SK-N-SH treated with all-trans-retinoic acid at 6 μM for 48 hours (cell line): ENCODE results near the gene RASSF5.

Experiments
- ARNTL ChIP-seq: fragments of 450-650 bp; formaldehyde crosslinking; IDR thresholded peaks from 2 replicates; pipeline ENCODE4 v1.5.0; 2020; ENCODE audit warnings: low read depth, mild to moderate bottlenecking, moderate library complexity, borderline replicate concordance
- ESRRG ChIP-seq: fragments of 250-450 bp; sonication (Bioruptor Pico); IDR thresholded peaks from 2 replicates; pipeline ENCODE4 v1.6.1; 2021; ENCODE audit warnings: mild to moderate bottlenecking
- OSR1 ChIP-seq: fragments of 250-450 bp; sonication (Bioruptor Pico); IDR thresholded peaks from 2 replicates; pipeline ENCODE4 v1.8.0; 2022; ENCODE audit warnings: moderate library complexity, mild to moderate bottlenecking, inconsistent platforms
- PPARA ChIP-seq: fragments of 250-450 bp; sonication (Bioruptor Pico); IDR thresholded peaks from 2 replicates; pipeline ENCODE4 v1.5.0; 2020; ENCODE audit warnings: mild to moderate bottlenecking, borderline replicate concordance
- SNAI2 ChIP-seq: fragments of 250-450 bp; sonication (Bioruptor Pico); IDR thresholded peaks from 2 replicates; pipeline ENCODE4 v1.5.0; 2020; ENCODE audit warnings: mild to moderate bottlenecking, moderate library complexity
- ZFP30 ChIP-seq: fragments of 450-650 bp; formaldehyde crosslinking; IDR thresholded peaks from 2 replicates; pipeline ENCODE4 v1.5.0; 2022; ENCODE audit warnings: mild to moderate bottlenecking, moderate library complexity
- TF ChIP-seq, protein P1 (sequence below): fragments of 250-450 bp; sonication (Bioruptor Pico); IDR thresholded peaks from 2 replicates; pipeline ENCODE4 v1.8.0; 2020; ENCODE audit warnings: mild to moderate bottlenecking, moderate library complexity, borderline replicate concordance
- TF ChIP-seq, protein P2 (sequence below): fragments of 250-450 bp; sonication (Bioruptor Pico); IDR thresholded peaks from 2 replicates; pipeline ENCODE4 v1.5.1; 2020; ENCODE audit warnings: low read depth, mild to moderate bottlenecking, moderate library complexity

DNA sequence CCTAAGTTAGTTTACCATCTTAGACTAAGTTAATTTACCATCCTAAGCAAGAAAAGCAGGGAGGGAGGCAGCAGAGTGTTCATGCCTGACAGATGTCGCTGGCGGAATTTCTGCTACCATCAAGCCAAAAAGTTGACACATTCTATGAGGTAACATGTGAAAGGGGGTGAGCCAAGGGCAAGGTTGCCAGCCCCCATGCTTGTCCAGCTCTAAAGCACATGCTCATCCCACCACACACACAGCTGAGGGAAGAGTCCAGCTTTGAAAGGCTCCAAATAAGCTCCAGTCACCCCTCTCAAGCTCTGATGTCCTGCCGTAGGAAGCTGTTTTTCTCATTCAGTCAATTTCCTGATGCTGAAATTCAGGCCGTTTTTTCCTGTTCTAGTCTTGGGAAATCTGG is 58.7 kb downstream of the RASSF5 start:
- TF ChIP-seq PPARA (no peak), ARNTL (no peak), SNAI2 (CRISPR knock-in tag) (no peak), ESRRG (no peak), OSR1 (CRISPR knock-in tag) (no peak), ZFP30 (CRISPR knock-in tag) (no peak)
- TF ChIP-seq, protein P1, sequence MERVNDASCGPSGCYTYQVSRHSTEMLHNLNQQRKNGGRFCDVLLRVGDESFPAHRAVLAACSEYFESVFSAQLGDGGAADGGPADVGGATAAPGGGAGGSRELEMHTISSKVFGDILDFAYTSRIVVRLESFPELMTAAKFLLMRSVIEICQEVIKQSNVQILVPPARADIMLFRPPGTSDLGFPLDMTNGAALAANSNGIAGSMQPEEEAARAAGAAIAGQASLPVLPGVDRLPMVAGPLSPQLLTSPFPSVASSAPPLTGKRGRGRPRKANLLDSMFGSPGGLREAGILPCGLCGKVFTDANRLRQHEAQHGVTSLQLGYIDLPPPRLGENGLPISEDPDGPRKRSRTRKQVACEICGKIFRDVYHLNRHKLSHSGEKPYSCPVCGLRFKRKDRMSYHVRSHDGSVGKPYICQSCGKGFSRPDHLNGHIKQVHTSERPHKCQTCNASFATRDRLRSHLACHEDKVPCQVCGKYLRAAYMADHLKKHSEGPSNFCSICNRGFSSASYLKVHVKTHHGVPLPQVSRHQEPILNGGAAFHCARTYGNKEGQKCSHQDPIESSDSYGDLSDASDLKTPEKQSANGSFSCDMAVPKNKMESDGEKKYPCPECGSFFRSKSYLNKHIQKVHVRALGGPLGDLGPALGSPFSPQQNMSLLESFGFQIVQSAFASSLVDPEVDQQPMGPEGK (CRISPR knock-in tag), result no peak
- TF ChIP-seq, protein P2, sequence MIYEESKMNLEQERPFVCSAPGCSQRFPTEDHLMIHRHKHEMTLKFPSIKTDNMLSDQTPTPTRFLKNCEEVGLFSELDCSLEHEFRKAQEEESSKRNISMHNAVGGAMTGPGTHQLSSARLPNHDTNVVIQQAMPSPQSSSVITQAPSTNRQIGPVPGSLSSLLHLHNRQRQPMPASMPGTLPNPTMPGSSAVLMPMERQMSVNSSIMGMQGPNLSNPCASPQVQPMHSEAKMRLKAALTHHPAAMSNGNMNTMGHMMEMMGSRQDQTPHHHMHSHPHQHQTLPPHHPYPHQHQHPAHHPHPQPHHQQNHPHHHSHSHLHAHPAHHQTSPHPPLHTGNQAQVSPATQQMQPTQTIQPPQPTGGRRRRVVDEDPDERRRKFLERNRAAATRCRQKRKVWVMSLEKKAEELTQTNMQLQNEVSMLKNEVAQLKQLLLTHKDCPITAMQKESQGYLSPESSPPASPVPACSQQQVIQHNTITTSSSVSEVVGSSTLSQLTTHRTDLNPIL (CRISPR knock-in tag), result no peak
